ENCODE results near the gene THYN1. TPM values are rescaled to one million over a fixed set of nuclear protein-coding genes. Genes with fewer than 3 reads are reported as not detected.

The THYN1 gene
- total and polyA plus RNA-seq, 2 of the 13 experiments (the other 11 are each of a cell fraction or from before 2014, with no cell fraction given), result 36.1 to 87.6 TPM

GRCh38 chr11:134272381-134273316 lies 19.5 kb upstream of the THYN1 start (continued):
- peak; percentile 39; the same call in 1 of the 2 replicates for TF ChIP-seq SPEN (CRISPR knock-in tag; IDR thresholded peaks at IDR 0.05; ENCODE audit: low read depth)
- TF ChIP-seq STAT6 (CRISPR knock-in tag; IDR thresholded peaks at IDR 0.05; ENCODE audit: borderline replicate concordance), result 0 out of 2 replicates have a peak, but pooled peaks have one; percentile 42
- peak; percentile 98 for TF ChIP-seq CREB1 (IDR thresholded peaks at IDR 0.05)
- peak; percentile 82 for TF ChIP-seq CREB1 (CRISPR knock-in tag; IDR thresholded peaks at IDR 0.05)
- no peak for TF ChIP-seq RXRB (CRISPR knock-in tag; IDR thresholded peaks at IDR 0.05; ENCODE audit: borderline replicate concordance)
- peak; percentile 25; the same call in 1 of the 2 replicates for TF ChIP-seq ZSCAN25 (CRISPR knock-in tag; IDR thresholded peaks at IDR 0.05)
- peak; percentile 81 for TF ChIP-seq SALL1 (CRISPR knock-in tag; IDR thresholded peaks at IDR 0.05)
- TF ChIP-seq JDP2 (CRISPR knock-in tag; IDR thresholded peaks at IDR 0.05; ENCODE audit: borderline replicate concordance), result no peak
- peak; percentile 80 for TF ChIP-seq IRF2 (CRISPR knock-in tag; IDR thresholded peaks at IDR 0.05)
- TF ChIP-seq ZNF331 (CRISPR knock-in tag; IDR thresholded peaks at IDR 0.05), result peak; percentile 95
- peak; percentile 40; the same call in 1 of the 2 replicates for TF ChIP-seq MED1 (CRISPR knock-in tag; IDR thresholded peaks at IDR 0.05)
- peak; percentile 40; the same call in 1 of the 2 replicates for TF ChIP-seq HMGXB3 (CRISPR knock-in tag; IDR thresholded peaks at IDR 0.05; ENCODE audit: borderline replicate concordance)
- 0 out of 2 replicates have a peak, but pooled peaks have one; percentile 34 for TF ChIP-seq ZNF335 (CRISPR knock-in tag; IDR thresholded peaks at IDR 0.05)
- peak; percentile 98 for TF ChIP-seq CEBPB (IDR thresholded peaks at IDR 0.05; ENCODE audit: borderline replicate concordance, low read depth, low read length)
- TF ChIP-seq ZNF644 (CRISPR knock-in tag; IDR thresholded peaks at IDR 0.05; ENCODE audit: low read depth), result 0 out of 2 replicates have a peak, but pooled peaks have one; percentile 34
- peak; percentile 61; the same call in 1 of the 2 replicates for TF ChIP-seq YEATS2 (CRISPR knock-in tag; IDR thresholded peaks at IDR 0.05; ENCODE audit: borderline replicate concordance)
- peak; percentile 44; the same call in 1 of the 2 replicates for TF ChIP-seq HMG20A (CRISPR knock-in tag; IDR thresholded peaks at IDR 0.05; ENCODE audit: borderline replicate concordance)
- TF ChIP-seq, protein P1, sequence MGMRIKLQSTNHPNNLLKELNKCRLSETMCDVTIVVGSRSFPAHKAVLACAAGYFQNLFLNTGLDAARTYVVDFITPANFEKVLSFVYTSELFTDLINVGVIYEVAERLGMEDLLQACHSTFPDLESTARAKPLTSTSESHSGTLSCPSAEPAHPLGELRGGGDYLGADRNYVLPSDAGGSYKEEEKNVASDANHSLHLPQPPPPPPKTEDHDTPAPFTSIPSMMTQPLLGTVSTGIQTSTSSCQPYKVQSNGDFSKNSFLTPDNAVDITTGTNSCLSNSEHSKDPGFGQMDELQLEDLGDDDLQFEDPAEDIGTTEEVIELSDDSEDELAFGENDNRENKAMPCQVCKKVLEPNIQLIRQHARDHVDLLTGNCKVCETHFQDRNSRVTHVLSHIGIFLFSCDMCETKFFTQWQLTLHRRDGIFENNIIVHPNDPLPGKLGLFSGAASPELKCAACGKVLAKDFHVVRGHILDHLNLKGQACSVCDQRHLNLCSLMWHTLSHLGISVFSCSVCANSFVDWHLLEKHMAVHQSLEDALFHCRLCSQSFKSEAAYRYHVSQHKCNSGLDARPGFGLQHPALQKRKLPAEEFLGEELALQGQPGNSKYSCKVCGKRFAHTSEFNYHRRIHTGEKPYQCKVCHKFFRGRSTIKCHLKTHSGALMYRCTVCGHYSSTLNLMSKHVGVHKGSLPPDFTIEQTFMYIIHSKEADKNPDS (CRISPR knock-in tag; IDR thresholded peaks at IDR 0.05), result no peak
- peak; percentile 56; the same call in 1 of the 2 replicates for TF ChIP-seq MIER3 (CRISPR knock-in tag; IDR thresholded peaks at IDR 0.05; ENCODE audit: borderline replicate concordance)
- TF ChIP-seq CHCHD3 (CRISPR knock-in tag; IDR thresholded peaks at IDR 0.05), result no peak
